Smooth muscle cell of the brain vasculature (primary cell): ENCODE results near the gene MAB21L2.
"Not testable (repeated sequence)": the region's sequence is repeated elsewhere in the genome, so short reads cannot be mapped to it uniquely, and the experiment has no call there.

ENCODE experiments used
- DNase-seq: peaks from one replicate; pipeline ENCODE4 v3.0.0-alpha.2; 2012; ENCODE audit warnings: low read depth, low spot score

Gene MAB21L2

DNA sequence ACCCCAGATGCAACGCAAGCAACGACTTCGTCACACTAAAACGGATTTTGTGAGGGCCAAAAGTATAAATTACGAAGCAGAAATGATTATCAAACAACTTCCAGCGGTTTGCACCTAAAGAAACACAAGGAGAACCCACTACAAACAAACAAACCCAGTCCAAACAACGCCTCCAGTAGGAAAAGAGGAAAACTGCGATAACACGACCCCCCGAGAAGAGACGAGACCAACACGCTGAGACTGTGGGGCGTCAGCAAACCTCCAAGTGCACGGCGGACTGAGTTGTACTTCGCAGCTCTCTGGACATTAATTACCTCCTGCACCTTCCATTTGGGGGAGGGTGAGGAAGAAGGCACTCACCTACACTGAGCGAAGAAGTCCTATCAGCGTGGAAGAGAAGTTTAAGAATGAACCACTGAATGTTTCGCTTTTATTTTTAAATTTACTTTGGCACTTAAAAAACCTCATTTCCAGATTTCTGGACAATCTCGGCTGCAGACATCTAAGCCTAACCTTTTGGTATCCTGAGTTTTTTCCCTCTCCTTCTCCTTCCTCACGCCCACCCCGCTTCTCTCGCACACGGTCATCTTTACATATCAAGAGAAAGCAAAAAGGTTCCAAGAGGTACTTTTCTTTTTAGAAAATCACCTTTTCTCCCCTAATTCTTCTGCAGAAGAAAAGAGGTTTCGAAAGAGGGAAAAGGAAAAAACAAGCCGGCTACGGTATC, at the start of gene MAB21L2:
Gene MAB21L2, plus strand, starts transcription at position 6 of the 727 bp plus-strand sequence. CDS start 879 bp downstream, outside the sequence.
- no peak for DNase-seq

DNA sequence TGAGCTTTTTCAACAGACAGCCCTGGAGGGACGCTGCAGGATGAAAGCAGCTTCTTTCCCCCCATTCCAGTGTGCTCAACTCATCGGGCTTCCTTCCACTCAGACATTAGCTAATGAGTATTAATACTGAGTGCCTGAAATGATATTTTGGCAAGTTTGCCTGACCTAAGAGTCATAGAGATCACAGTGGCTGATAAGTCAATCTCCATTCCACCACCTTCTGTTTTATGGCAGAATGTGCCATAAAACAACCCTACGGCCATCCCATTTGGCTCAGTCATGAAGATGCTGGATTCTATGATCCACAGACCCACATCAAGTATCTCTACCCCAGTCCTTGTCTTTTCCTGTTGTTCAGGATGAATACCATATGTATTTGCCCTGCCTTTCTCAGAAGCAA, 48.3 kb upstream of the MAB21L2 start:
- no peak for DNase-seq

DNA sequence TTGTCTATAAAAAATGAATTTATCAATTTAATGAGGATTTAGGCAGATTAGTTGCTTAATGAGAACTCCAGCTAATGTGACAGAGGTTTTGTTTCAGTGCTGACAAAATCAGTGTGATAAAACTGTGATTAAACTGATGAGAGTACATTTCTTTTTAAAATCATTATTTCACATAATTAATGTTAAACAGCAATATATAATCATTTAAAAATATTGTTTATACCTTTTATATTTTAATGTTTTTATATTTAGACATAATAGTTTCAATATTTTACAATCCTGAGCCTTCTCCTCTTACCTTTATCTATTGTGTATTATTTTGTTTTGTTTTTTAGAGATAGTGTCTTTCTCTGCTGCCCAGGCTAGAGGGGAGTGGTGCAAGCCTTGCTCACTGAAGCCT, 47.1 kb upstream of the MAB21L2 start:
- DNase-seq = no peak

DNA sequence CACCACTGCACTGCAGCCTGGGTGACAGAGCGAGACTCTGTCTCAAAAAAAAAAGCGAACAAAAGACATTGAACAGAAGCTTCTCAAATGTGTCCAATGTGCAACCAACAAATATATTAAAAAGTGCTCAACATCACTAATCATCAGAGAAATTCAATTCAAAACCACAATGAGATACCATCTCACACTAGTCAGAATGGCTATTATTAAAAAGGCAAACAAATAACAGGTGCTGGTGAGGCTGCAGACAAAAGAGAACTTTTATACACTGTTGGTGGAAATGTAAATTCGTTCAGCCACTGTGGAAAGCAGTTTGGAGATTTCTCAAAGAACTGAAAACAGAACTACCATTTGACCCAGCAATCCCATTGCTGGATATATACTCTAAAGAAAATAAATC, 44.0 kb upstream of the MAB21L2 start:
- DNase-seq = not testable (repeated sequence)

DNA sequence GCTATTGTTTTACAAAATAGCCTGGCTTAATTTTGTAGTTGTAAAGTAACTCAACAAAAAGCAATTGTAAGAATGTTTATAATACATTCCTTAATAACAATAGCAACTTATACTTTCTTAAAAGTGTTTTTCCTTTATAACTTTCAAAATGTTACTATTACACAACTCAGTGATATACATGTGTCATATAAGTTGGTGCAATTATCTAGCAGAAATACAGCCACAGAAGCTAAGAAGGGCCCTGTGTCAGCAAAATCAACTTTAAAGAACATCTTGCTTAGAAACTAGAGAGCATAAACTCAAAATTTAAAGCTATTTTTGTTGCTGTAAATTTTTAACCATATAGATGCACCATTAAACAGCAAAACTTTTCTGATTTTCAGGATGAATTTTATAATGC, 41.4 kb upstream of the MAB21L2 start:
- DNase-seq = no peak

DNA sequence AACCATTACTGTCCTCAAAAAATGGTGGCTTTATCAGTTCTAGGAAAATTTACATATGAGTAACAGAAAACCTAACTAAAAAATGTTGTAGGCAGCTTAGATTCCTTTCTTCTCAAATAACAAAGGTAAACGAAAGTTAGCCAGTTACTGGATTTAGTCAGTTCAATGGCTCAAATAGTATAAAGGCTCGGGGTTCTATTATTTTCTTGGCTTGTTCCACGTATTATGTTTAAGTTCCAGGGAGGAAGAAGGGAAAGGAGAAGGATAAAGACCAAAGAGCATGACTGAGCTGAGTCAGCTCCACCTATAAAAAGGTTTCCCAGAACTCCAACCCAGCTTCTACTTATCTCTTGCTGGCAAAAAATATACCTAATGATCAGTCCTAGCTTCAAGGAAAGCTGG, 41.0 kb upstream of the MAB21L2 start:
- DNase-seq = no peak

DNA sequence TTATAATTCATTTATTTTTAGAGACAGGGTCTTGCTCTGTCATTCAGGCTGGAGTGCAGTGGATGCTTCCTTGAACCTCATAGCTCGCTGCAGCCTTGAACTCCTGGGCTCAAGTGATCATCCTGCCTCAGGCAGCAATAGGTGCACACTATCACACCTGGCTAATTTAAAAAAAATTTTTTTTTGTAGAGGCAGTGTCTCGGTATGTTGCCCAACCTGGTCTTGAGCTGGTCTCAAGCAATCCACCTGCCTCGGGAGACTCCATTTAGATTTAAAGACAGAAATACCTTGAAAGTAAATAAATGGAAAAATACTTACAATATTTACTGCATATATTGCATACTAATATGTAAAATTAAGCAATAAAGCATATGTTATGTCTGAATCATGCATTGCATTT, 40.3 kb upstream of the MAB21L2 start:
- no peak for DNase-seq

DNA sequence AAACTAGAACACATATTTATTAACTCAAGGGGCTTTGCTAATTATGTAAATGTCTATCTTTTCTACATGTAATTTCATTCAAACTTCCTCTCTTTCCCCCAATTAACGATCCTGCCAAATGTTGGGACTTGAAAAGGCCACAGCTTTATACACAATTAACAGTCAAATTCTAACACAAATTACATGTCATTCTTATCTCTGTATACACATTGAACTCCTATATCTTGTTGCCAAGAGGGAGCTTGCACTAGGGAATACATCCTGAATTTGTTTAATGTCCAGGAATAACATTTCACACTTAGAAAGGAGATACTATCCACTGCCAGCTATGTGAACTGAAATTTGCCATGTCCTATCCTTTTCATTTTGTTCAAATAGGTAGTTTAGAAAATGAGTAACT, 38.9 kb upstream of the MAB21L2 start:
- no peak for DNase-seq

DNA sequence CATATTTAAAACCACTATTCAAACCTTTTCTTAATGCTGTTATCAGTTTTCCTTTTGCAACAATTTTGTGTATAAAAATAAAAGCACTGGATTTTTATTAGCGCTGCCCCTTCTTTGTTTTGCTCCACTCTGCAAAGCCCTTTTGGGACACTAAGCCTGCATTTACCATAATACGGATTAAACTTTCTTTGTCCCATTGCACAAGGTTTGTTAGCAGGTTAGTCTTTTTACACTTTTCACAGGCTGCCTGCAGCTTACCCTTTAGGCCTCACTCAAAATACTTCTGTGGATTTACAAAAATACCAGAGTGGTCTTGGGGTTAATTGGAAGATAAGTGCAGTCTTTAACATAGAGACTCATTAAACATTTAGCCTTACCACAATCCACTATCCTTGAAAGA, 35.7 kb upstream of the MAB21L2 start:
- DNase-seq = no peak

DNA sequence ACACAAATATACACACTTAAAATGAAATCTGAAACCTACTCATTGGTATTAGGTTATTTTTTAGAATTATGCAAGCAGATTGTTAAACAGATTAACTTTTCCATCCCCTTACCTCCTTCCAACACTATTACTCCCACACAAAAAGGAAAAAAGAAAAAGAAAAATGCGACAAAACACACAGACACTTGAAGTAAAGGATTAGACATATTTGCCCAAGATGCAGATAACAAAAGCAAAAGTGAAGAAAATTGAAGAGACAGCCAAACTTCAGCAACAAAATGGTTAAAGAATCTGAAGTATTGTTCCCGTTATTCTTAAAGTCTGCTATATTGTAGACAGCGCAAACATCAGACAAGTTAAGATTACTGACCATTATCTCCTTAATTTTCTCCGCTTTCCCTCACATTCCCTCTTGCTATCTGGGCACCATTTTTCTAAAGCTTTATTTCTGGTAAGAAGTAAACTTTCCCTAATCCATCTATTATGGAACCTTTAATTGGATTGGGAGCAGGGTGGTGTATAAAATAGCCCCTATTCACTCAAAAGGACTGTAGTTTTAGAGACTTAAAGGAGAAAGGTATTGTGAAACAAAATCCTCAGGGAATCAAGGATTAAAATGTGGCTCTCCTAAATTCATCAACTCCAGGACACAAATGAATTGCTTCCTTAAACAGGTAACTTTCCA, 34.7 kb upstream of the MAB21L2 start:
- DNase-seq = no peak

DNA sequence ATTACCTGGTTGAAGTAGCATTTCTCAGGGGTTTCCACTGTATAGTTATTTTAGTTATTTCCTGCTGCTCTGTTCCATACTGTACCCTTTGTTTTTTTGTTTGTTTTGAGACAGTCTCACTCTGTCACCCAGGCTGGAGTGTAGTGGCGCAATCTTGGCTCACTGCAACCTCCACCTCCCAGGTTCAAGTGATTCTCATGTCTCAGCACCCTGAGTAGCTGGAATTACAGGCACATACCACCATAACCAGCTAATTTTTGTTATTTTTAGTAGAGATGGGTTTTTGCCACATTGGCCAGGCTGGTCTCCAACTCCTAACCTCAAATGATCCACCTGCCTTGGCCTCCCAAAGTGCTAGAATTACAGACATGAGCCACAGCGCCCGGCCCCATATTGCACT, 24.1 kb upstream of the MAB21L2 start:
- not testable (repeated sequence) for DNase-seq

DNA sequence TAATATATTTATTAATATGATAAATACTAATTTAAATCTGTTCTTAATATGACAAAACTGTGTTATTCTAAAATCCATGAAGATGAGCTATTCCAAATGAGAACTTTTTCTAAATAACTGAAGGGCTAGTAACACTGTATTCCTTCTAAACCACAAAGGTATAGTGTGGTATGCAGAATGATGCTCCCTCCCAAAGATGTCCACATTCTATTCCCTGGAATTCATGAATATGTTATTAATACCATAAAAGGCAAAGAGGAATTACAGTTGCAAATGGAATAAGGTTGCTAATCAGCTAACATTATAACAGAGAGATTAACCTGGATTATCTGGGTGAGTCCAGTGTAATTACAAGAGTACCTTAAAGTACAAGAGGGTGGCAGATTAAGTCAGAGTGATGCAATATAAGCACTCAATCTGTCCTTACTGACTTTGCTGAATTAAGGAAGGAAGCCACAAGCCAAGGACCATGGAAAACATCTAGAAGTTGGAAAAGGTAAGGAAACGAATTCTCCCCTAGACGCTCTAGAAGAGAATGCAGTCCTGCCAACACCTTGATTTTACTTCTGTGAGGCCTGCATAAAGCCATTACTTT, 20.7 kb upstream of the MAB21L2 start:
- DNase-seq = no peak

DNA sequence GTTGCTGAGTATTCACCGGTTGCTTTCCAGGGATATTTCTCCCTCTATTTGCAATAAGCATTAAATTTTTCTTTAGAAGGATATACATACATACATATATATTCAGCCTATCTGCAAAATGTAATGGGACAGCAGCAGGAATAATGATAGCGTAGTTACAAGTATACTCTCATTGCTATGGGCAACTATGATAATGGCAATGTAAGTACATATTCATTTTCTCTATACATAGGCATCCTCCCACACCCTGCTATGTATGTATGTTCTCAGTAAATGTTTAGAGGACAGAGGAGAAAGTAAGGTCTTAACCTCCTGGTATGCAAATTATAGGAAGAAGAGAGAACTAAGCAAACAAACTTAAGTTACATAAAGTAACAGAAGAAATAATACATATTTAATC, 19.7 kb upstream of the MAB21L2 start:
- DNase-seq = no peak

DNA sequence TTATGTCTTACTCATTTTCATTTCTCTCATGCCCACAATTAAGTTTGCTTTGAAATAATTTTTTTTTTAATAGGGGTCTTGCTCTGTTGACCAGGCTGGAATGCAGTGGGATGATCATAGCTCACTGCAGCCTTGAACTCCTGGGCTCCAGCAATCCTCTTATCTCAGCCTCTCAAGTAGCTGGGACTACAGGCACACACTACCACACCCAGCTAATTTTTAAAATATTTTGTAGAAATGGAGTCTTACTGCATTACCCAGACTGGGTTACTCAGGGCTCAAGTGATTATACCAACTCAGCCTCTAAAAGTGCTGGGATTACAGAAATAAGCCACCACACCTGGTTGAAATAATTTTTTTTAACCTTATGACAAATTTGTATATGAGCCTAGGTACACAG, 19.2 kb upstream of the MAB21L2 start:
- no peak for DNase-seq

DNA sequence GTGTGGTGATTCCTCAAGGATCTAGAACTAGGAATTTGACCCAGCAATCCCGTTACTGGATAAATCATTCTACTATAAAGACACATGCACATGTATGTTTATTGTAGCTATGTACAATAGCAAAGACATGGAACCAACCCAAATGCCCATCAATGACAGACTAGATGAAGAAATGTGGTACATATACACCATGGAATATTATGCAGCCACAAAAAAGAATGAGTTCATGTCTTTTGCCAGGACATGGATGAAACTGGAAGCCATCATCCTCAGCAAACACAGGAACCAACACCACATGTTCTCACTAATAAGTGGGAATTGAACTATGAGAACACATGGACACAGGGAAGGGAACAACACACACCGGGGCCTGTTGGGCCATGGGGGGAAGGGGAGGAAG, 17.0 kb upstream of the MAB21L2 start:
- not testable (repeated sequence) for DNase-seq

DNA sequence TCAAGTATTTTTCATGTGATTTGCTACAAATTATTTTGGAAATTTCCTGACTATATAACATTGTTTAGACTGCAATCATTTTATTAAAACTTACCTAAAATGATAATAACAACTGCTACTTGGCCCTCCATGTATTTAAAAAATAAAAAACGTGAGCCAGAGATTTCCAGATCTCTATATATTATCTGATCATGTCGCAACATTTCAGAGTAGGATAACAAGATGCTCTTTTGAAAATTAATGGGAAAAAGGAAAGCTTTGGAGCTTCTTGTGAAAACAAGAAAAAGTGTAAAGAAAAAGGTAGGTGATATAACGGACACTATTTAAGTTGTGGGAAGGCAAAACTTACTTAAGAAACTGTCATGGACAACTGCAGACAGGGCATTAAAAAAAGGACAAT, 14.9 kb upstream of the MAB21L2 start:
- no peak for DNase-seq

DNA sequence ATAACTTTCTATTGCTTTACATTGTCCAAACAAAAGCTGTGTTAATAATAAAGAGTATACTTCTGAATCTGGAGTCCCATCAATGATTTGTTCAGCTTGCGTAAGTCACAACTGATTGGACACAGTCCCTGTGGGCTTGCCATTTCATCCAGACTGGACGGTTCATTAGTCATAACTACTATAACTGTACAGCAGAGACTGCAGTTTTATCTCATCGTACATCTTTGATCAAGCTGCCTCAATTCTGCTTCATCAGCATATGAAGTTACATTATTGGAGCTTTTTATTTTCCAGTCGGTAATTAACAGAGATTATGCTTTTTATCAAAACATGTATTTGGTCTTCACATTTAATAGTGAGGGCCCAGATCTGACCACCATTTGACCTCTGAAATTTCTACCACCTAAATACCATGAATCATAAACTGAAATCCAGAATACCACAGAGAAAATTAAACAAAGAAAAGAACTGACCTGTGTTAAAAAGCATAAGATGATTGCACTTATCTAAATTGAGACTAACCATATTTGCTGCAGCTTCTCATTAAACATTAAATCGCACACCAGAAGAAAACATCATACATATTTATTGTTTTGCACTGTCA, 12.5 kb upstream of the MAB21L2 start:
- no peak for DNase-seq

DNA sequence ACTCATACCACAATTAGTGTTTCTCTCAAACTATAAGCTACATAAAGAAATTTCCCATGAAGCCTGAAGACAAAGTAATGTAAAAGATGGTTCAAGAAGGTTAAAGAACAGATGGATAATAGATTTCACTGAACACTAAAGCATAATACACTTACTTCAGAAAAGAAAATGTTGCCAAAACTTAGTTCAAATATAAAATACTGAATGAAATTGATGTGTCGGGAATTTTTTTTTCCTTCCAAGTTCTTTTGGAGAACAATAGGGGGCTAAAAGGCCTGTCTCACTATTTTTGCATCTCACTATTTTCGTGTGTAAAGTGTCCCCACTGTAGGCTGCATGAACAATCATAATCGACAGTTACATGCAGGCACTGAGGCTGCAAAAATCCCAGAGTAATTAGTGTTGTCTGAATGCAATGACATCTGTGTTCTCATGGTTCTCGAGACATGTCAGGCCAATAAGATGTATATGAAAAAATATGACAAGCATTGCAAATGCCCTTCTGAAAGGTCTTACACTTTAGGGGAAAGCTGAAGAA, 11.9 kb upstream of the MAB21L2 start:
- DNase-seq = no peak

DNA sequence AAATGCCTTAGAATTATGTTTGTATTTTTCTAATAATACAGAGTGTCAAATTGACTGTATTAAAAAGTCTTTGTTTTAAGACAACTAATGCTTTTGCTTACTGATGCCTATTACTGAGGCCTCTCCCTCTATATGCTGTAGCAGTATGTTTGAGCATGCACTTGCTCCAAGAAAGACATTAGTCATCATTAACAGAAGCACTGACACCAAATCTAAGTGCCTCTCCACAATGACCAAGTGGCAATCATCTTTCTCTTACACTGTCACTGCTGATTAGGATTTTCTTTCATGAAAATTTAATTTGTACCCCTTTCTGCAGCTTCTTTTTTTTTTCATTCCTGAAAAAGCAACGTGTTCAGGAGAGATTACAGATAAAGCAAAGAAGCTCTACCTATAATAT, 11.1 kb upstream of the MAB21L2 start:
- DNase-seq = no peak

DNA sequence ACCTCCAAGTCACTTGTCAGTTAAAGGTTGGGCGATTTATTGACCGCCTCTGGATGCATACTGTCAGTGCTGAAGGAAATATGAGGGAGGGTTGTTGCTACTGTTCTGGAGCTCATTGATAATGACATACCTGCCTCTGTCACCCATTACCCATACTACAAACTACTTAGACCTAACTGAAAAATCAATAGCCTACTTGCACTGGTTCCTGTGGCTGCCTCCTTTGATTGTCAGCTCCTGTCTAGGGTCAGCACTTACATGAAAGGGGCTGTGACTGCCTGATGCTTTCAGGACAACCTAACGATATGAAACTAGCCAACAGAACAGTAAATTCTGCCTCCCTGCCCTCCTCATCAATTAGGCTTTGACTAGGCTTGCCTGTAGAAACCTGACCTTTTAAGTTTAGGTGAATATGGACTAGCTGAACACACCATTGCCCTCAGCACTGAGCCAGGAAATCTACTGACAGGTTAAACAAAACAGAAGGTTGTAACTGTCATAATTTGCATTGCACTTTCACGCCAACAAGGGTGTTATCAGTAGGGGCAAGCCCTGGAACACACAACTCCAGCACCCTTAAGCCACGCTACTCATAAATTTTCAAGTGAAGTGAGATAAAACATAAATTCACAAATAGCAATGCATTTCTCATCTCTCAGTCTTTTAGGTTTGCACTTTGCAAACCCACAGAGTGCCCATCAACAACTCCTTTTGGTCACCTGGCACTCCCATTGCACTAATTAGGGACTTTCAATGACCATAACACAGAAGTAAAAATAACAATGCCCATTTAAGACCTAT, 9.0 kb upstream of the MAB21L2 start:
- DNase-seq = no peak

DNA sequence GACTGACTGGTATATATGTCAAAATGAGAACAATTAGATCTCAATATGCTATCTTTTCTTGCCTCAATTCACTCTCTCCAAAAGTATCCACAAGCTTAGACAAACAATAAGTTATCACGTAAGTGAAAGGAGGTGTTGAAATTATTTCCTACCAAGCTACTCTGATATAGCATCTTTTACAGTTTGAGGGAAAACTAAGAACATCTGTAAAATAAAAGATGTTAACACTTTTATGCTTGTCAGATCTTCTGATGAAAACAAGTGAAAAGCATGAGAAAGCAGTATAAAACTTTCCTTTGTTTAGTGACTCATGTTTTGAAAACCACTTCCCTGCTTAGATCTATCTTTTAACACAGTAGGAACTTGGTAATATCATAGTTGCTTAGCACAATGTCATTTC, 8.4 kb upstream of the MAB21L2 start:
- no peak for DNase-seq

DNA sequence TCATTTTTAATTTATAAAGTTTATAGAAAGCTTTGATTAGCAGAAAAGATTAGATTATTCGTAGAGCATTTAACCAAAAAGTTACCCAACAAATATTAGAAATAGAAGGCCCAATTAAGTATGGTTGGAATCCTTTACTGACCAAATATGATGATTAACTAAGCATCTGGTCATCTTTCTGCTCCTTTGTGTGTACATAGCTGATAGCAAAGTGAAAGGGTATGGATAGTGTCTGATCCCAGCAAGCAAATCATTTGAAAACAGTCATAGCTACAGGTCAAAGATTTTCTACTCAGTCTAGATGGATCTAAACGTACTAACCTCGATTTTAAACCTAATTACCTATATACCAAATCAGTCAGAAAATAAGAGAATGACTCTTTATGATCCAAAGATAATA, 7.3 kb upstream of the MAB21L2 start:
- no peak for DNase-seq
